ENCODE measurements around the gene SPG7.

GRCh38 chr16:89564476-89565255 is 56.5 kb downstream of the SPG7 start:
- TF ChIP-seq CTCF (IDR thresholded peaks at IDR 0.05): no peak
- no peak for TF ChIP-seq TCF7 (CRISPR knock-in tag; IDR thresholded peaks at IDR 0.05; ENCODE audit: low read depth)
- no peak; the same call in 1 of the 2 replicates for TF ChIP-seq MLX (CRISPR knock-in tag; IDR thresholded peaks at IDR 0.05)
- TF ChIP-seq TEAD1 (CRISPR knock-in tag; IDR thresholded peaks at IDR 0.05): no peak
- TF ChIP-seq TP53 (CRISPR knock-in tag; IDR thresholded peaks at IDR 0.05): peak; percentile 61; the same call in 1 of the 2 replicates
- no peak for TF ChIP-seq CBFB (CRISPR knock-in tag; IDR thresholded peaks at IDR 0.05; ENCODE audit: low read depth)
- no peak for TF ChIP-seq ATF6 (CRISPR knock-in tag; IDR thresholded peaks at IDR 0.05)
- TF ChIP-seq ZNF263 (CRISPR knock-in tag; IDR thresholded peaks at IDR 0.05; ENCODE audit: low read depth): no peak
- TF ChIP-seq ZNF416 (CRISPR knock-in tag; IDR thresholded peaks at IDR 0.05): peak; percentile 95
- no peak for TF ChIP-seq HMGXB4 (CRISPR knock-in tag; IDR thresholded peaks at IDR 0.05)
- TF ChIP-seq ELF4 (CRISPR knock-in tag; IDR thresholded peaks at IDR 0.05; ENCODE audit: low read depth): no peak

Measured in WTC11 (cell line).